ENCODE measurements around the gene SLC8A1. TPM values are rescaled to one million over a fixed set of nuclear protein-coding genes. Genes with fewer than 3 reads are reported as not detected.
A peak's percentile ranks its signal among the peaks of the same experiment; 100 is the strongest.

SLC8A1 gene
- total RNA-seq, 2 donors from 2014 or later: 4.7 to 6.3 TPM

DNA sequence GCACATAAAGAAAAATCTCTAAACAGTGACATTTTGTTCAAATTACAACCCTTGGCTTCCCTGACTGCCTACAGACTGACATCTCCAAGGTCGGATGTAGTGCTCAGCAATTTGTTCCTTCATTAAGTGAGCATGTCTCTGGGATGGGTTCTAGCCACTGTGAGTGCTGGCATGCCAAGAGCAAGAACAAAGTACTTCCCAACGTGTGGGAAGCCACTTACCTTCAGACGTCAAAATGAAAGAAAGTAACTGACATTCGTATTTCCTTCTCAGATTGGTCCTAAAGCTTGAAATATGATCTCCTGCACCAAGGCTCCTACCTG lies 193.8 kb downstream of the SLC8A1 start:
- Histone ChIP-seq H3K27ac (ENCODE audit: low read depth, low read length) (no peak overlapping the region), H3K4me3 (ENCODE audit: low read length) (no peak overlapping the region), H3K36me3 (ENCODE audit: control insufficient read depth, insufficient read depth, low read length) (no peaks in the 10 kb centered on the region), H3K27me3 (ENCODE audit: control insufficient read depth, insufficient read depth, low read length, poor library complexity, severe bottlenecking) (no peaks in the 10 kb centered on the region), H3K9ac (ENCODE audit: extremely low read depth, low read length, poor library complexity, severe bottlenecking) (no peak overlapping the region), H3K9me3 (ENCODE audit: control insufficient read depth, low read length) (no peaks in the 10 kb centered on the region), H3K4me1 (ENCODE audit: control insufficient read depth, insufficient read depth, low read length) (no peaks in the 10 kb centered on the region)
- WGBS, 2 experiments (ENCODE audit: insufficient coverage in 1 of 2, insufficient read length in 1 of 2): 88 to 95% methylated on average over 4 of the region's 4 CpGs
- no peak for DNase-seq
- no peaks in the 10 kb centered on the region for H3K36me3 Mint-ChIP-seq (ENCODE audit: low read depth)
- no peaks in the 10 kb centered on the region for H3K4me1 Mint-ChIP-seq
- TF ChIP-seq, protein P1, sequence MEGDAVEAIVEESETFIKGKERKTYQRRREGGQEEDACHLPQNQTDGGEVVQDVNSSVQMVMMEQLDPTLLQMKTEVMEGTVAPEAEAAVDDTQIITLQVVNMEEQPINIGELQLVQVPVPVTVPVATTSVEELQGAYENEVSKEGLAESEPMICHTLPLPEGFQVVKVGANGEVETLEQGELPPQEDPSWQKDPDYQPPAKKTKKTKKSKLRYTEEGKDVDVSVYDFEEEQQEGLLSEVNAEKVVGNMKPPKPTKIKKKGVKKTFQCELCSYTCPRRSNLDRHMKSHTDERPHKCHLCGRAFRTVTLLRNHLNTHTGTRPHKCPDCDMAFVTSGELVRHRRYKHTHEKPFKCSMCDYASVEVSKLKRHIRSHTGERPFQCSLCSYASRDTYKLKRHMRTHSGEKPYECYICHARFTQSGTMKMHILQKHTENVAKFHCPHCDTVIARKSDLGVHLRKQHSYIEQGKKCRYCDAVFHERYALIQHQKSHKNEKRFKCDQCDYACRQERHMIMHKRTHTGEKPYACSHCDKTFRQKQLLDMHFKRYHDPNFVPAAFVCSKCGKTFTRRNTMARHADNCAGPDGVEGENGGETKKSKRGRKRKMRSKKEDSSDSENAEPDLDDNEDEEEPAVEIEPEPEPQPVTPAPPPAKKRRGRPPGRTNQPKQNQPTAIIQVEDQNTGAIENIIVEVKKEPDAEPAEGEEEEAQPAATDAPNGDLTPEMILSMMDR (conservative IDR thresholded peaks at IDR 0.05): no peak
- no peak overlapping the region for H3K27ac Mint-ChIP-seq
- no peaks in the 10 kb centered on the region for H3K9me3 Mint-ChIP-seq
- H3K4me3 Mint-ChIP-seq: no peak overlapping the region
- H3K27me3 Mint-ChIP-seq (ENCODE audit: insufficient read depth): no peaks in the 10 kb centered on the region

DNA sequence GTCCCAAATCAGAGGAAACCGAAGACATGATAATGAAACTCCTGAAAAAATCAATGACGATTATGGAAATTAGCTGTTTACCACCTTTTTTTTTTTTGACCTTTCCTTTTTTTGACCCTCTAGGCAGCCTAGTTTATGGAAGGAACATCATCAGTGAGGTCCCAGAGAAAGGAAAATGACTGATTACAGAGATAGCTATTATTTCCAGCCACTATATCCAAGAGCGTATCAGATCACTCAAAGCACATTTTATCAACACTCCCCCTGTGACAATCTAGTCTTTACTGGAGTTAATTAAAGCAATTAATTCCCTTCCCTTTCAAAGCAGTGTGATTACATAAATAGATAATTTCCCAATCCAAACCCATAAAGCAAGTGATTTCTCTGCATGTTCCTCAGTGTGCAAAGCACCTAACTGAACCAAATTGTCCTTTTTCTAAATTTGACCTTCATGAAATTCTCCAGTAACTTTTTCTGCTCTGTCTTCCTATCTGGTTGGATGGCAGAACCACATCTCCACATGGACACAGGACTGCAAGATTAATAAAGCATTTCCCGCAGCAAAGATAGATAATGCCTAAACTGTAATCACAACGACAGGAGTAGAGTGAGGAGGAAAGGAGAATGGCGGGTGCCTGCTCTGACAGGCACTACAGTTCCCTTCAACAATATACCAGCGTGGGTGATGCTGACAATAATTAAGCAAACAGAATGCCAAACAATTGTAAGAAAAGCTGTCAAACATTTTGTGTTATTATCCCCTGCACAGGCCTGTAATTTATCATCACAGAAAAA lies 194.4 kb downstream of the SLC8A1 start:
- WGBS, 2 experiments (ENCODE audit: insufficient coverage in 1 of 2, insufficient read length in 1 of 2): 94 to 100% methylated on average over 6 to 7 of the region's 7 CpGs
- Histone ChIP-seq H3K4me1 (ENCODE audit: control insufficient read depth, insufficient read depth, low read length) (no peaks in the 10 kb centered on the region), H3K4me3 (ENCODE audit: low read length) (no peak overlapping the region), H3K9ac (ENCODE audit: extremely low read depth, low read length, poor library complexity, severe bottlenecking) (no peak overlapping the region), H3K36me3 (ENCODE audit: control insufficient read depth, insufficient read depth, low read length) (no peaks in the 10 kb centered on the region), H3K27me3 (ENCODE audit: control insufficient read depth, insufficient read depth, low read length, poor library complexity, severe bottlenecking) (no peaks in the 10 kb centered on the region), H3K9me3 (ENCODE audit: control insufficient read depth, low read length) (no peaks in the 10 kb centered on the region), H3K27ac (ENCODE audit: low read depth, low read length) (no peak overlapping the region)
- Mint-ChIP-seq H3K36me3 (ENCODE audit: low read depth) (no peaks in the 10 kb centered on the region), H3K27ac (no peak overlapping the region), H3K9me3 (no peaks in the 10 kb centered on the region), H3K27me3 (ENCODE audit: insufficient read depth) (no peaks in the 10 kb centered on the region), H3K4me1 (no peaks in the 10 kb centered on the region), H3K4me3 (no peak overlapping the region)
- DNase-seq: no peak
- TF ChIP-seq, protein P1 (conservative IDR thresholded peaks at IDR 0.05): no peak

DNA sequence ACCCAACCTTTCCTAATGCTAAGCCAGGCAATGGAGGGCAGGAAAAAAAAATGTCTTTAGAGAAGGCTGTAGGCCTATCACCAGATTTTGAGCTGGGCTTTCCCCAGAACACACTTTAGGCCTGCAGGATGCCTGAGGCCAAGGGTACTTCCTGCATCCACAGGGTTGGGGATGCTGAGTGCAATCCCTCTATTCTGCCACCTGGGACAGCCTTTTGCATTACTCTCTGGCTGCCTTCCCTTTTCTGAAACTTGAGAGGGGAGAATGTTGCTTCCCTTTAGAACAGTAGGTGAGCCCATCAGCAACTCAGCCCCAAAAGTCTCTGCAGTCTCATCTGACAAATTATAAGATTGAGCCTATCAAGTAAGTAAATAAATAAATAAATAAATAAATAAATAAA lies 195.2 kb downstream of the SLC8A1 start:
- Histone ChIP-seq H3K27ac (ENCODE audit: low read depth, low read length) (no peak overlapping the region), H3K4me1 (ENCODE audit: control insufficient read depth, insufficient read depth, low read length) (no peaks in the 10 kb centered on the region), H3K27me3 (ENCODE audit: control insufficient read depth, insufficient read depth, low read length, poor library complexity, severe bottlenecking) (no peaks in the 10 kb centered on the region), H3K9ac (ENCODE audit: extremely low read depth, low read length, poor library complexity, severe bottlenecking) (no peak overlapping the region), H3K4me3 (ENCODE audit: low read length) (no peak overlapping the region), H3K36me3 (ENCODE audit: control insufficient read depth, insufficient read depth, low read length) (no peaks in the 10 kb centered on the region), H3K9me3 (ENCODE audit: control insufficient read depth, low read length) (no peaks in the 10 kb centered on the region)
- Mint-ChIP-seq H3K27ac (no peak overlapping the region), H3K27me3 (ENCODE audit: insufficient read depth) (no peaks in the 10 kb centered on the region), H3K4me3 (no peak overlapping the region), H3K4me1 (peaks cover under 1% of the 10 kb centered on the region), H3K36me3 (ENCODE audit: low read depth) (no peaks in the 10 kb centered on the region), H3K9me3 (no peaks in the 10 kb centered on the region)
- TF ChIP-seq, protein P1 (conservative IDR thresholded peaks at IDR 0.05): peak; percentile 73
- peak; percentile 84 for DNase-seq
